Neuron (in vitro differentiated cells): ENCODE results near the gene NXT1.
"Not testable (repeated sequence)": the region's sequence is repeated elsewhere in the genome, so short reads cannot be mapped to it uniquely, and the experiment has no call there.

Source experiments
- H2AFZ ChIP-seq: one replicate; pipeline ENCODE4 v1.6.1; 2013; ENCODE audit warnings: low read depth, mild to moderate bottlenecking, inconsistent platforms, low read length, moderate library complexity
- H3K27me3 ChIP-seq: one replicate; pipeline ENCODE4 v1.6.1; 2013; ENCODE audit warnings: low read length; ENCODE audit not compliant: insufficient read depth
- H3K36me3 ChIP-seq: one replicate; pipeline ENCODE4 v1.6.1; 2013; ENCODE audit warnings: low read length; ENCODE audit not compliant: insufficient read depth
- H3K4me1 ChIP-seq: one replicate; pipeline ENCODE4 v1.6.1; 2013; ENCODE audit warnings: low read length; ENCODE audit not compliant: insufficient read depth
- H3K4me3 ChIP-seq: 2 replicates; pipeline ENCODE4 v1.5.1; 2013; ENCODE audit warnings: mild to moderate bottlenecking, low read length, moderate library complexity
- H3K9me3 ChIP-seq: one replicate; pipeline ENCODE4 v1.6.1; 2013; ENCODE audit warnings: low read length

NXT1 gene

GRCh38 chr20:23336476-23336875, 14.1 kb upstream of the NXT1 start:
- H3K9me3 ChIP-seq = no peaks in the 10 kb centered on the region
- H3K4me3 ChIP-seq = no peak overlapping the region
- no peaks in the 10 kb centered on the region for H3K27me3 ChIP-seq
- H2AFZ ChIP-seq = no peak overlapping the region
- H3K4me1 ChIP-seq = no peaks in the 10 kb centered on the region
- H3K36me3 ChIP-seq = no peaks in the 10 kb centered on the region

DNA sequence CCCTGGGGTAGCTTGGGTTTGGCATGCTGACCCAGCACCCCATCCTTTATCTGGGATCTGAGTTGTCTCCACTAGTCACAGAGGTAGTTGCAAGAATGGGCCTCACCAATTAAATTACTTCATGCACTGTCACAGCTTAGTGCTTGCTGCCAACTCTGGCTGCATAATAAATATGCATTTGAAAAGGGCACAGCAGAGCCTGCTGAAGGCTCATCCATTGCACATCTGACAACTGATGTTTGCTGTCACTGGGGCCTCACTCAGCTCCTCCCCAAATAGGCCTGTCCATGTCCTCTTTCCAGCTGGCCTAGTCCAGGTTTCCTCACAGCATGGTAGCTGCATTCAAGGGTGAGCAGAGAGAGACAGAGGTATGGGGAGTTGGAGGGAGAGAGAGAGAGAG, 13.3 kb upstream of the NXT1 start:
- H3K36me3 ChIP-seq = no peaks in the 10 kb centered on the region
- peaks cover 4% of the 10 kb centered on the region for H3K27me3 ChIP-seq
- H2AFZ ChIP-seq = no peak overlapping the region
- no peaks in the 10 kb centered on the region for H3K9me3 ChIP-seq
- no peak overlapping the region for H3K4me3 ChIP-seq
- H3K4me1 ChIP-seq = no peaks in the 10 kb centered on the region

DNA sequence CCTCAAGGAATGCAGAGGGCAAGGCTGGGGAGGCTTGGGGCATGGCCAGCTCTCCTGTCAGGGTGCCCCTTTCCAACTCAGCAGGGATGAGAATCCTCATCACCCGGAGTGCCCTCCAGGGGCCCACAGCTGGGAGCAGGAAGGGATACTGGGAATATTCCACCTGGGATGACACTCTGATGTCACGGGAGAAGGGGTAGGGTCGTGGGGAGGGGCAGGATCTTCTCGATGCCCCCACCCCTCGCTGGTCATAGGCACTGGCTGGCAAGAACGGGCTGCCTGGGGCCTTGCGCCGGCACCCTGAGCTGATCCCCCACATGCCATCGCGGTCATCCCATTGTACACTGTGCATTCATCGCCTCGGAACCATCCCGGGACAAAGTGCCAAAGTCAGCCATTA, 10.6 kb upstream of the NXT1 start:
- Histone ChIP-seq H3K9me3 (no peaks in the 10 kb centered on the region), H3K4me1 (no peaks in the 10 kb centered on the region), H2AFZ (no peak overlapping the region), H3K4me3 (no peak overlapping the region), H3K27me3 (peaks cover 4% of the 10 kb centered on the region), H3K36me3 (no peaks in the 10 kb centered on the region)

DNA sequence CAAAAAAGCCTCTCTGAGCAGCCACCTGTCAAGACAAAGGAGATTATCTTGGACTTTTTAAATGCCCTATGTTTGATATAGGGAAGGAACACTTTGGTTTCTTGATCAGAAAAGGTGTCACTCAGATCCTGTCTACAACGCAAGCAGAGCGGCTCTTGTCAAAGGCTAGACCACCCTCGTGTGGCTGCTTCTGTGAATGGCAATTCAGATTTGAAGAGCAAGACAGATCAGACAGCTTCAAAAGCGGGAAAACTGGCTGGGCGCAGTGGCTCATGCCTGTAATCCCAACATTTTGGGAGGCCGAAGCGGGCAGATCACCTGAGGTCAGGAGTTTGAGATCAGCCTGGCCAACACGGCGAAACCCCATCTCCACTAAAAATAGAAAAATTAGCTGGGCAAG, 10.1 kb upstream of the NXT1 start:
- Histone ChIP-seq H3K9me3 (no peaks in the 10 kb centered on the region), H3K4me3 (no peak overlapping the region), H2AFZ (no peak overlapping the region), H3K36me3 (no peaks in the 10 kb centered on the region), H3K4me1 (no peaks in the 10 kb centered on the region), H3K27me3 (peaks cover 4% of the 10 kb centered on the region)

- Histone ChIP-seq H3K9me3 (no peaks in the 10 kb centered on the region), H2AFZ (no peak overlapping the region), H3K27me3 (peaks cover 4% of the 10 kb centered on the region), H3K4me1 (no peaks in the 10 kb centered on the region), H3K36me3 (no peaks in the 10 kb centered on the region), H3K4me3 (no peak overlapping the region)
These were observed 9.5 kb upstream of the NXT1 start for GRCh38 chr20:23341073-23341472.

GRCh38 chr20:23343590-23343989, 7.0 kb upstream of the NXT1 start:
- Histone ChIP-seq H3K9me3 (no peaks in the 10 kb centered on the region), H3K4me3 (no peak overlapping the region), H3K4me1 (no peaks in the 10 kb centered on the region), H3K36me3 (no peaks in the 10 kb centered on the region), H2AFZ (no peak overlapping the region), H3K27me3 (peaks cover 4% of the 10 kb centered on the region)

GRCh38 chr20:23344336-23344735, 6.3 kb upstream of the NXT1 start:
- Histone ChIP-seq H3K4me1 (peaks cover 2% of the 10 kb centered on the region), H3K9me3 (no peaks in the 10 kb centered on the region), H3K36me3 (no peaks in the 10 kb centered on the region), H3K4me3 (no peak overlapping the region), H3K27me3 (peaks cover 4% of the 10 kb centered on the region), H2AFZ (no peak overlapping the region)

DNA sequence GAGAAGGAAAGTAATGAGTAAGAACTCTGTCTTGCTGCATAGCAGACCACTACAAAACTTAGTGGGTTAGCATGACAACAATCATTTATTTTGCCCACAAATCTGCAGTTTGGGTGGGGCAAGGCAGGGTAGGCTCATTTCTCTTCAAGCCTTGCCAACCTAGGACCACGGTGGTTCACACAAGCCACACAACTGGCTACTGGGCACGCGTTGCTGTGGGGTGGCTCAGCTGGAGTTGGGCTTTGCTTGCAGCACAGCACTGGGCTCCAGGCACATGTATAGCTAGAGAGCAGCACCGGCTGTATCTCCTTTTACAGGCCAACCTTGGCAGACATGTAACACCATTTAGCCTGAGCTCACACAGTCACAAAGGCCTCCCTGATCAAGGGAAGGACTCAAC, 4.6 kb upstream of the NXT1 start:
- H3K27me3 ChIP-seq = peaks cover 4% of the 10 kb centered on the region
- H3K36me3 ChIP-seq = no peaks in the 10 kb centered on the region
- no peak overlapping the region for H2AFZ ChIP-seq
- H3K9me3 ChIP-seq = no peaks in the 10 kb centered on the region
- H3K4me1 ChIP-seq = peaks cover 6% of the 10 kb centered on the region
- H3K4me3 ChIP-seq = no peak overlapping the region

- Histone ChIP-seq H3K36me3 (no peaks in the 10 kb centered on the region), H3K4me3 (no peak overlapping the region), H2AFZ (no peak overlapping the region), H3K9me3 (no peaks in the 10 kb centered on the region), H3K4me1 (peaks cover 16% of the 10 kb centered on the region), H3K27me3 (no peaks in the 10 kb centered on the region)
These were observed 2.8 kb upstream of the NXT1 start for GRCh38 chr20:23347791-23348190.

- H3K27me3 ChIP-seq, H2AFZ ChIP-seq, H3K4me3 ChIP-seq, H3K9me3 ChIP-seq, H3K36me3 ChIP-seq: not testable (repeated sequence)
- peaks cover 16% of the 10 kb centered on the region for H3K4me1 ChIP-seq
These were observed 2.1 kb upstream of the NXT1 start for GRCh38 chr20:23348510-23348909.

- Histone ChIP-seq H3K4me1 (peaks cover 16% of the 10 kb centered on the region), H3K36me3 (peaks cover 9% of the 10 kb centered on the region), H2AFZ (peak overlapping the region; percentile 54)
These were observed 1.0 kb upstream of the NXT1 start for GRCh38 chr20:23349338-23350195.

DNA sequence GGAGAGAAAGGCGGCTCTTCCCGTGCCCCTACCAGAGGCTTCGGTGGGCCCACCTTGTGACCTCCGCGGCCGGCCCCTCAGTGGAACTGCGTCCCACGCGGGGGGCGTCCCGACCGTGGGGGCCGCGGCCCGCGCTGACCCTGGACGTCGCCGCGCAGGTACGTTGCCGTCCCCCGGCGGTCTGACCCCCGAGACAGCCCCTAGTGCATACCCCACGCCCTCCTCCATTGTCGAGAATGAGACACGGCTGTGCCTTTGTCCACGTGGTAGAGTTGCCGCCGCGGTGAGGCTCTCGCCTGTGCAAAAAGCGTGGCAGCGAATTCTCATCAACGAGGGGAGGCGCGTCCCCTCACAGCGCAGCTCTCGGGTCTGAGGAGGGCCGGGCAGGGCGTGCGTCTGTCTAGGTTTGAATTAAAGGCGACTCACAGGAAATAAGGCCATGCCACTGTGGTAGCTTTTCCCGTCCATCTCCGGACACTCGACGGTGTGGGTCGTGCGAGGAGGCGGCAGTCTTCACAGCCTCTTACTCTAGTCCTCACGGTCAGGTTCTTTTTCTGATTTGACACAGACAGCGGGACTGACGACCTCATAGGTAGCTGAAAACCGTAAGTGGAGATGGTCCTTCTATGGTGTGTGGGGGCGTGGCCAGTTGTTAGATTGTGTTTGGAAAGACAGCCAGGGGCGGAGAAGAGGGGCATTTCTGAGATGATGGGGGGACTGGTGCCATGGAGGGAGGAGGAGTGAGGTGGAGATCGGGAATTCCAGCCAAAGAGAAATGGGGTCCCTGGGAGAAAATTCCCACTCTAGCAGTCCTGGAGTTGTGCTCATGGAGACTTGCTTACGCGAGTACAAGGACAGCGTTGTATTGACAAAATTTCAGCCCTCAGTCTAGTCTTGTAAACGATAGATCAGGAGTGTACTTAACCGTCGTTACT, 580 bp downstream of the NXT1 start:
- Histone ChIP-seq H2AFZ (peak overlapping the region; percentile 54), H3K4me1 (peaks cover 16% of the 10 kb centered on the region), H3K4me3 (peak overlapping the region; percentile 85), H3K9me3 (no peaks in the 10 kb centered on the region), H3K27me3 (no peaks in the 10 kb centered on the region), H3K36me3 (peaks cover 25% of the 10 kb centered on the region)

More at GRCh38 chr20:23349338-23350195, 1.0 kb upstream of the NXT1 start:
- H3K4me3 ChIP-seq = peak overlapping the region; percentile 85
- no peaks in the 10 kb centered on the region for H3K27me3 ChIP-seq
- no peaks in the 10 kb centered on the region for H3K9me3 ChIP-seq

GRCh38 chr20:23356203-23356602, 5.6 kb downstream of the NXT1 start:
- no peaks in the 10 kb centered on the region for H3K9me3 ChIP-seq
- H3K4me1 ChIP-seq = peaks cover 35% of the 10 kb centered on the region
- no peaks in the 10 kb centered on the region for H3K27me3 ChIP-seq
- H3K36me3 ChIP-seq = peaks cover 26% of the 10 kb centered on the region
- no peak overlapping the region for H3K4me3 ChIP-seq
- no peak overlapping the region for H2AFZ ChIP-seq
